Fibroblast of lung (primary cell): ENCODE measurements around the gene DUS1L.

Source experiments
- CTCF ChIP-seq, 2 donors: IDR thresholded peaks in 1 of 2; conservative IDR thresholded peaks in 1 of 2; 1 replicate in 1 of 2; 2 replicates in 1 of 2; pipeline ENCODE4 v1.5.1; 2011 to 2012; ENCODE audit warnings: low read length in 2 of 2, control low read depth in 1 of 2, inconsistent platforms in 1 of 2, low read depth in 1 of 2, mild to moderate bottlenecking in 1 of 2
- EZH2 ChIP-seq: IDR thresholded peaks from 2 replicates; pipeline ENCODE4 v1.5.1; 2012; ENCODE audit warnings: low read length, control low read depth, mild to moderate bottlenecking; ENCODE audit errors: missing control alignments

DNA sequence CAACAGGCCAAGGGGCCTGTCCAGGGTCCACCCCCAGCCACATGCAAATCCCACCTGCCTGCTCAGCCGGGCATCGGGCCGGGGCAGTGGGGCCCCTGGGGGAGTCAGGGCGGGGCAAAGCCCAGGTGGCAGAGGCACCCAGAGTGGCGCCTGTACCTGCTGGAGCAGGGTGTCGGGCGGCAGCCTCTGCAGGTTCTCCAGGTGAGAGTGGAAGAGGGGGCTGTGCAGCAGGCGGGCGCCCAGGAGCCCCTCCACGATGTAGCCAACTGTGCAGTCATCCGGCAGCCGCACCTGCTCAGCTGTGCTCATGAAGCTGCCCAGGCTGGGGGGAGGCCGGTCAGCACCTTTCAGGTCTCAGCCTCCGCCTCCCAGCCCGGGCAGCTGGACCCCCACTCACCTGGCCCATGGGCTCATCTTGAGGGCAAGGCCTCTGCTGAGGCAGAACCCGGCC lies 16.1 kb downstream of the DUS1L start:
- TF ChIP-seq CTCF (conservative IDR thresholded peaks at IDR 0.05 in 1 of 2, IDR thresholded peaks at IDR 0.05 in 1 of 2; ENCODE audit: low read depth in 1 of 2, low read length in 2 of 2) (no peak), EZH2 (no peak)
